ENCODE results near the gene FAM228B. TPM values are rescaled to one million over a fixed set of nuclear protein-coding genes. Genes with fewer than 3 reads are reported as not detected.
A peak's percentile ranks its signal among the peaks of the same experiment; 100 is the strongest.
"Not testable (repeated sequence)": the region's sequence is repeated elsewhere in the genome, so short reads cannot be mapped to it uniquely, and the experiment has no call there.

FAM228B gene
- 5.9 and 6.2 TPM in 2 replicates for total RNA-seq
- polyA plus RNA-seq (2012): 7.6 TPM

DNA sequence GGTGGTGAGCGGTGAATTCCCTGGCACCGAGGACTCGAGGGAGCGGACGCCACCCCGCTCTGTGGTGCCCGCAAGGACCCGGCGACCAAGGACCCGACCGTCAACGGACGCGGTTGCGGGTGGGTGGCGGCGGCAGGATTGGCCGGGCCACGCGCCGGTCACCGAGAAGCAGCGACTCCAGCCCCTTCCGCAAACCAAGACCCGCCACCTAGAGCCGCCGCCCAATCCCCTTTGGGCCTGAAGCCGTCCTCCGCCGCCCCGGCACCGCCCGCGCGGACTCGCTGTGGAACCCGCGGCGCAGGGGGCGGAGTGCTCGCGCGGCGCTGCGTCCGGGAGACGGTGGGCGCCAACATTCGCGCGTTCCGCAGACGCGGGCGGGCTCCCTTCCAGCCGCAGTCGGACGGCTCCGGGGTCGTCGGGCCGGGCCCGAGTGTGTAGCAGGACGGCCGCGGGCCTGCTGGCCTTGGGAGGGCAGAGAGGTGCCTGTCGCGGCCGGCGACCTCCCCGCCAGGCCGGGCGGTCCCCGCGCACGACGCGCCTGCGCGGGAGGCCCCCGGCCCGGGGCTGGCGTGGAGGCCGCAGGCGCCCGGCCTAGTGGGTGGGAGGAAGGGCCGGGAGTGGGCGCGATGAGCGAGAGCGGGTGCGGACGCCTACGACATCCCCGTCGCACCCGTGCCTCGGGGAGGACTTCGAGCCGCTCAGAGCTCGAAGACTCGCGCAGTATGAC is at the start of gene FAM228B, which contains the start of gene PFN4:
TSS of gene FAM228B (plus strand) at position 275 of the 727 bp plus-strand sequence. CDS start 893 bp downstream, outside the sequence.
TSS of gene PFN4 (minus strand) at position 140 of the 727 bp plus-strand sequence. CDS start 799 bp downstream, outside the sequence.
- DNase-seq (ENCODE audit: low read depth): peak; percentile 90

DNA sequence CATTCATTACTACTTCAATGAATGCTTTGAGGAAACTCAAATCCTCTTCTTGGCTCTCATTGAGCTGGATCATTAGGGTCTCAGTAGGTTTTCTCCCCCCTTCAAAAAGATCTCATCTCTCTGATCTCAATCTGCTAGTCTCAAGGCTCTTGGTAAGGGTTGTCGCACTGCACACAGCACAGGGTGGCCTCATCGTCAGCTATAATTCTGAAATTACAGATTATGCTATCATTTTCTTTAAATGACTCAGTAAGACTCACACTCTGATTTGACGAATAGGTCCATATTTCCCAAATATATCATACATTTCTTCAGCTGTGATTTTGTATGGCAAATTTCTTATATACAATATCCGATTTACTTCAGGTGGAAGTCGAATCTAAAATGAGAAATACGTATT is 49.5 kb upstream of the FAM228B start:
- DNase-seq (ENCODE audit: low read depth): no peak

DNA sequence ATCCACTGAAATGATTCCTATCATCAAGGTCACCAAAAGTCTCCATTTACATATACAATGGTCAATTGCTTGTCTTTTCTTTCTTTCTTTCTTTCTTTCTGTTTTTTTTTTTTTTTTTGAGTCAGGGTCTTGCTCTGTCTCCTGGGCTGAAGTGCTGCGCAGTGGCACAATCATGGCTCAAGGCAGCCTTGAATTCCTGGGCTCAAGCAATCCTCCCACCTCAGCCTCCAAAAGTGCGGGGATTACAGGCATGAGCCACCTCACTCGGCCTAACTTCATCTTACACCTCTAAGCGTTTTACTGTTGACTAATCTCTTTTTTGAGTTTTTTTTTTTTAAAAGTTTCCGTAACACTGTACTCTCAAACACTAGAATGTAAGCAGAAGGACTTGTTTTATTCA is 48.0 kb upstream of the FAM228B start:
- no peak for DNase-seq (ENCODE audit: low read depth)

DNA sequence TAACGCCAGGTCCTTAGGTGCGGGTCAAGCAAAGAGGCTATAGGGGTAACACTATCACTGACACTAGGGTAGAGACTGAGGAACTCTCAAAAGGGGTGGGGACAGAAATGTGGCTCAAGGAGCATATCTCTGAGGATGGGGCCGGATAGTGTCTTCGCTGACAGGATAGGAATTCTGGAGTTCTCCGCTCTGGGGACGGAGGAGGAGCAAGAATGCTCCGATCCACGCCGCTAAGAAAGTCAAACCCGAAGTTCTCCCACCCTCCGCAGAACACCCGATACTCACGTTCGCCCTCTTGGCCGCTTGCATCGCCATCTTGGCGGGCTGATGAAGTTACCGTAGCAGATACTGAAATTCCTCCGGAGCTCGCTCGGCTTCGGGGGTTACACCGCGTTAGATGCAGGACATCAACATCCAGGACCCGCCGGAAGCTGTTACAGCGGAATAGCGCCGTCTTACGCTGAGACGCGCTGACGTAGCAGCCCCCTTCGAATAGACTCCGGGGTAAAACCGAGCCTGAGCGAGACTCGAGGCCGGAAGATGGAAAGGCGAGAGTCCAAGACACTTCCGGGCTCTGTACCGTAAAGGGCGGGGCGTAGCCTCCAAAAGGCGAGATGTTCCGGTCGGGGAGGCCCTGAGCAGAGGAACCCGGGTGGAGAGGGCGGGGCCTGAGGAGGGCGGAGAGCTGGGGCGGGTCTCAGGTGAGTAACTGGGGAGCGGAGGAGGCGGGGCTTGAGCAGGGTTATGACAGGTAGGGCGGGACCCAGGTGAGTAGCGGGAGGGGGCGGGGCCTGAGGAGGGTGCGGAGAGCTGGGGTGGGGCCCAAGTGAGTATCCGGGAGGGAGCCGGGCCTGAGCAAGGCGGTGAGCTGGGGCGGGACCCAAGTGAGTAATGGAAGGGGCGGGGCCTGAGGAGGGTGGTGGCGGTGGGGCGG is 47.1 kb upstream of the FAM228B start, which contains the start of gene SF3B6:
TSS of gene SF3B6 (minus strand) at position 412 of the 934 bp plus-strand sequence. CDS start at position 315, 97 bp downstream.
- peak; percentile 99 for DNase-seq (ENCODE audit: low read depth)

DNA sequence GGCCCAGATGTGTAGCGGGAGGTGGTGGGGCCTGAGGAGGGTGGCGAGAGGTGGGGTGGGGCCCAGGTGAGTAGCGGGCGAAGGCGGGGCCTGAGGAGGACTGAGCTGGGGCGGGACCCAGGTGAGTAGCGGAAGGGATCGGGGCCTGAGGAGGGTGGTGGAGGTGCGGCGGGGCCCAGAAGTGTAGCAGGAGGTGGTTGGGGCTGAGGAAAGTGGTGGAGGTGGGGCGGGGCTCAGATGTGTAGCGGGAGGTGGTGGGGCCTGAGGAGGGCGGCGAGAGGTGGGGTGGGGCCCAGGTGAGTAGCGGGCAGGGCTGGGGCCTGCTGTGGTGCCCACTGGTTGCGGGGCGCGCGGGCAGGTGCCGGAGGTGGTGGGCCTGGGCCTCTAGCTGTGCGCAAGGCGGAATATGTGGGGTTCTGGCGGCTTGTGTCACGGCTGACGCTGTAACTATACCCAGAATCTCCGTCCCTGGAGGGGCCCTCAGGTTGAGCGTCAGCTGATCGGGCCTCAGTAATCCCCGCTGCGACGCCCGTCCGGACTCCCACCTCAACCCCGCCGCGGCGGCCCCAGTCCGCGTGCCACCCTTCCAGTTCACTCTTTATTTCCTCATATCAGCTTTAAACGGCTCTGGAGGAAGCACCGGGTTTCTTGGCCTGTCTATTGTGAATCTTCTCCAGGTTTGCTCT is 46.3 kb upstream of the FAM228B start:
- DNase-seq (ENCODE audit: low read depth): no peak

DNA sequence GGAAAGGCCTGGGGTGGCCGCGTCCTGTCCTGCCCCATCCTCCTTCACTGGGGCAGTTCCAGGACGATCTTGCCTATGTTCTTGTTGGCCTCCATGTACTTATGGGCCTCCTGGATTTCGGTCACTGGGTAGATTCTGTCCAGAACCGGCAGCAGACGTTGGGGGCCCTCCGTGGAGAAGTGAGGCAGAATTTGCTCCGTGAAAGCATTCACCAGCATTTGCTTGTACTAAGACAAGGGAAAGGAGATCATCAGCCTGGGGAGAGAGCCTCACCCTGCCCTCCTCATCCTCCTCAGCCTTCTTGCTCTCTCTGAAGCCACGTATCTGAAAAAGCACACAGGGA is 45.8 kb upstream of the FAM228B start:
- DNase-seq (ENCODE audit: low read depth): no peak

DNA sequence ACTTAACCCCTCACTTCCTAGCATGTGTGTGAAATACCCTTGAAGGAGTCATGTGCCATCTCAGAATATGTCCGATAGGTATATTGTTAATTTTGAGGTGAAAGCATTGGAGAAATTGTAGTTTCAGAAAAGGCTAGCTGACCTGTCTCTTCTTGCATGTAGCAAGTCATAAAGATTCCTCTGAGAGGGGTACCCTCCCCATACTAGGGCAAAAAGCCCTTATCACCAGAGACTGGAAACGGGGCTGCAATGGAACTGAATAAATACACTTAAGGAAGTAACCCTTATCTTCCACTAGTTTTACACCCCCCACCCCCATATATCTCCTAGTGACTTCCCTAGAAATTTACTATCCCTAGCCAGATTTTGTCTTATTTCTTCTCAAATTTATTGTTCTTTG is 45.4 kb upstream of the FAM228B start:
- DNase-seq (ENCODE audit: low read depth): no peak

DNA sequence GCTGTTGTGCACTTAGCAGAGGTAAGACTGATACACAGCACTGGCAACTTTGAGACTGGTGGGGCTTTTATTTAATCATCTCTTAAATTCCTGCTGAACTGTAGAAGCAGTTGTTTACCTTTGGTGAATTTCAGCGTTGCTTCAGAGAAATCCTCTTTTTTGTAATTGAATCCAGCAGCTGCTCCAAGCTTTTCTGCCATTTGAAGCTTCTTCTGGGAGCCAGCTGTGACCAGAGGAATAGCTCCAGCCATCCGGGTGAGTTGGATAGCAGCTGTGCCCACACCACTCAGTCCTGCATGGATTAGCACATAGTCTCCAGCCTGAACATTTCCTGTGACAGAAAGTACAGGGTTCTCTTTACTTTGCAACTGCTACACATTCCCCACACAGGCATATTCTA is 42.6 kb upstream of the FAM228B start:
- peak; percentile 89 for DNase-seq (ENCODE audit: low read depth)

DNA sequence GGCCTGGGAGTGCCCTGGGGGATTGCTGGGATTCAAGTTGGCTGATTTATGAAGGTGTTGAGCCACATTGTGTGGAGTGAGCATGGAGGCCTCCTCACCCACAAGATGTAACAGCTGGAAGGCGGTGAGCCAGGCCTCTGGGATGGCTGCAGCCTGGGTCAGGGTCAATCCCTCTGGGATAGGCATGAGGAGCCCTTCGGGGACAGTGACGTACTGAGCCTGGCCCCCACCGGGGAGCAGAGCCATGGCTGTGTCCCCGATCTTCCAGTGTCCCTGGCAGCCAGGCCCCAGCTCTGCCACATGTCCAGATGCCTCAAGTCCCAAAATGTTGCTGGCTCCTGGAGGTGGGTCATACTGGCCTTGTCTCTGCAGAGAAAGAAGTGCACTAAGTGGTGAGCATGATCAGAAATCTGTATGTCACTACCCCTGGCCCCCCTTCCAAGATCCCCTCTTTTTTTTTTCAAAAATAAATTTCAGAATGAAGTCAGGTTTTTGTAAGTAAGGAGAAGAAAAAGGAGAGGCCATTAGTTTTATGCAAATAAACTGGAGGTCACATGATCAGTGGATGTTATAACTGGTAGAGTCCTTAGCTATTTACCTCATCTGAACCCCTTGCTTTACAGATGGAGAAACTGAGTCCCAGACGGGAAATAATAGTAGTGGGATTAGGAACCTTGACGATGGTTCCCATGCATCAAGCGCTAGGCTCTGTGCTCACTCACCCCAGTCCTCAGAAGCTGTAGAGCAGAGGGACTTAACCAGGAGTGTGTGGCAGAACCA is 40.3 kb upstream of the FAM228B start:
- peak; percentile 34 for DNase-seq (ENCODE audit: low read depth)

DNA sequence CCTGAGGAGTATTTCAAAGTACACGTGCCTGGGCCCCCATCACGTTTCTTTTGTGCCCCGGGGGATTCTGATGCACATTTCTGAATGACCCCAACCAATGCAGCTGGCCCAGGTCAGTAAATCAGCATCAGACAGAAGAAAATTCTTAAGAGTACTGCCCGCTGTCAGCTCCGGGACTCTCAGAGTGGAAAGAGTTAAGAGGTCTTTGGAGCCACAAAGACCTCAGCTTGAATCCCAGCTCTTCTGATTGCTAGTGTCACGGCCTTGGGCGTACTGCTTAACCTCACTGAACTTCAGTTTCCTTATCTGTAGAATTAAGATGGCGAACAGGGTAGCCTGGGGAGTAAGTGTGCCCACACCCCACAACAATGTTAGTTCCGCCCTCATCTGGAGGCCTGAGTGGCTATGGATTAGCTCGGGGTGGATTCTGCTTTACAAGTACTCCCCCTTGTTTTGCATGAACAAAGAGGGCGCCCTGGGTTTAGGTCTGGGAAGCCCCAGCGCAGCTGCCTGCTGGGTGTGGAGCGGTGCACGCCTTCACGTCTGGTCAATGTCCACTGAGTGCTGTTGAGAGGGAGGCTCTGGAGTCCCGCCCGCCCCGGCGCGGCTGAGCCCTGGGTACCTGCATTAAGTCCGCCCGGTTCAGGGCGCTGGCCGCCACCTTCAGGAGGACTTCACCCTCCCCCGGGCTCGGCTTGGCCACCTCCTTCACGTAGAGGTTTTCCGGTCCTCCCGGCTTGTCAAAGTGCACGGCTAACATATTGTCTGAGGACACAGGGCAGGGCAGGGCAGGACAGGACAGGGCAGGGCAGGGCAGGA is 39.5 kb upstream of the FAM228B start:
- peak; percentile 94 for DNase-seq (ENCODE audit: low read depth)

DNA sequence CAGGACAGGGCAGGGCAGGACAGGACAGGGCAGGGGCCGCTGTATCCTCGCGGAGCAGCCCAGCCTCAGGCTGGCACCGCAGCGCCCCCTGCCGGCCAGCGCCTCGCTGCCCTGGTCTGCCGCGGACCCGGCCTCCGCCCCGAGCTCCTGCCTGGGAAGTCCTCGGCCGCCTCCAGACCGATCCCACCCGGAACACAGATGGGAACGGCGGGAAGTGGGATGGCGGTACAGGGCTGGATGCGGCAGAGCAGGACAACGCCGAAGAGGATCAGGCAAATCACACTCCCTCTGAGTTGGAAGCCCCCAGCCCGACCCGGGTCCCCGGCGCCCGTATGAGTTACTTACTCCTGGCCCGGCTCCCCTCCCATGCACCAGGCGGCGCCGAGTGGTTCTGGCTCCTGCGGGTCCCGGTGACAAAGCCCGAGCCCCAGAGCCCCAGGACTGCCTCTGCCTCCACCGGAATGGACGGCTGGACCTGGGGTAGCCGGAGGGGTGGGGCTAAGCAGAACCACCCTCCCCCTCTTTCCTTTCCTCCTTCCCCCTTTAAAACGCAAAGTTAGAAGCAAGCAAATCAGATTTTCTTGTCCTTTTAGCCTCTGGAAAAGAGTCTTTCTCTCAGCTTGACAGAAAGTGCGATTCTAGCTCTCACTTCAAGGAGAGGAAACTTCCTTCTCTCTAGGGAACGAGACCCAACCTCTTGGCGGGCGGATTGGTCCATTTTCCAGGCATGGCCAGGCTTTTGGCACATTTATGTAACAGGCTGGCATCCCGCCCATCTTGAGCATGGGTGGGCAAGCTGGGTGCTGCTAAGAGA is 38.7 kb upstream of the FAM228B start, which contains the start of gene TP53I3:
TSS of gene TP53I3 (minus strand) at position 449 of the 814 bp plus-strand sequence. CDS start 508 bp downstream, outside the sequence.
- DNase-seq (ENCODE audit: low read depth): peak; percentile 91

DNA sequence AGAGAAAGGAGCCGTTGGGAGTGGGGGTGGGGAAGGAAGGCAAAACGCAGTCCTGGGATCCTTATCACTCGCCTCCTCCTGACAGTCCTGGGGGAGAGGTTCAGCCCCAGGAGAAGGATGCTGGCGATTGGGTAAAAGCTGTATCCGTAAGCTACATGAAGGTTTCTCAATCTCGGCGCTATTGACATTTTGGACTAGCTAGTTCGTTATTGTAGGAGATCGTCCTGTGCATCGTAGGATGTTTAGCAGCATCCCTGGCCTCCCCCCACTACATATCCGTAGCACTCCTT is 38.1 kb upstream of the FAM228B start:
- DNase-seq (ENCODE audit: low read depth): no peak

DNA sequence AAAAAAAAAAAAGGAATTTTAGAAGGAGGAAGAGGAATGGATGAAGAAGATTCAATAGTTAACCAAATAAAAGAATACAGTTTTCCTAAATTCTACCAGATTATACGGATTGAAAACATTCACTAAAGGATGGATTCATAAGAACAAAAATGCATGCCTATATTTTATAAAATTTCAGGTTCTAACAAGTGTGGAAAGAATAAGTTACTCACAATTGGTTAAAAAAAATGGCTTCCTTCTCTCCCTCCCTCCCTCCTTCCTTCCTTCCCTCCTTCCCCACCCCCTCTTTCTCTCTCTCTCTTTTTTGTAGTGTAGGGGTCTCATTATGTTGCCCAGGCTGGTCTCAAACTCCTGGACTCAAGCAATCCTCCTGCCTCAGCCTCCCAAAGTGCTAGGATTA is 37.0 kb upstream of the FAM228B start:
- no peak for DNase-seq (ENCODE audit: low read depth)

DNA sequence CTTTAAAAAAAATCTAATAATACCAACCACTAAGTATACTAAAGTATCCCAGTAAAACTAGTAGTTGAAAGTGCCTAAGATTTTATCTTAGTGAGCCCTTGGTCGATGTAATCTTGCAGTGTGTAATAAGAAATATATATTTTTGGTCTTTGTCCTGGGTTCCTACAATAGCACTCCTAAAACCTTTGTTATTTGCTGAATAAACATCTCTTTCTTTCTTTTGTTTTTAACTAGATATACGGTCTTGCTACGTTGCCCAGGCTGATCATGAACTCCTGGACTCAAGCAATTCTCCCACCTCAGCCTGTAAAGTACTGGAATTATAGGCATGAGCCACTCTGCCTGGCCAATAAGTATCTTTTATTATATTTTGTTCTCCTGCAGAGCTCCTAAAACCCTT is 36.2 kb upstream of the FAM228B start:
- no peak for DNase-seq (ENCODE audit: low read depth)

DNA sequence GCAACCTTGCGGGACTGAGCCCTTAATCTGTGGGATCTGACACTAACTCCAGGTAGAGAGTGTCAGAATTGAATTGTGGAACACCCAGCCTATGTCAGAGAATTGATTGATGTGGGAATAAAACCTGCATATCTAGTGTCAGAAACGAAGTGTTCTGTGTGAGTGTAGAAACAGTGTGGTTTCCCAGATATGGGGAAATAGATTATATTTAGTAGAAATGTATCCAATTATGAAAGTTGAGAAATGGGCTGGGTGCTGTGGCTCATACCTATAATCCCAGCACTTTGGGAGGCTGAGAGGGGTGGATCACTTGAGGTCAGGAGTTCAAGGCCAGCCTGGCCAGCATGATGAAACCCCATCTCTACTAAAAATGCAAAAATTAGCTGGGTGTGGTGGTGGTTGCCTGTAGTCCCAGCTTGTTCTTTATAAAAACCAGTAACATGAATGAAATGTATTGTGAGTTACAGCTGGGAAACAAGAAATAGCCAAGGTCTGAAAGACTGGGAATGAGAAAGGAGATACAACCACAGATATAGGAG is 34.4 kb upstream of the FAM228B start:
- no peak for DNase-seq (ENCODE audit: low read depth)

DNA sequence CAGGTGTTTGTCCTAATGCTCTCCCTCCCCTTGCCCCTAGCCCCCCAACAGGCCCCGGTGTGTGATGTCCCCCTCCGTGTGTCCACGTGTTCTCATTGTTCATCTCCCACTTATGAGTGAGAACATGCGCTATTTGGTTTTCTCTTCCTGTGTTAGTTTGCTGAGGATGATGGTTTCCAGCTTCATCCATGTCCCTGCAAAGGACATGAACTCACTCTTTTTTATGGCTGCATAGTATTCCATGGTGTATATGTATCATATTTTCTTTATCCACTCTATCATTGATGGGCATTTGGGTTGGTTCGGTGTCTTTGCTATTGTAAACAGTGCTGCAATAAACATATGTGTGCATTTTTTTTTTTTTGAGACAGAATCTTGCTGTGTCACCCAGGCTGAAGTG is 30.0 kb upstream of the FAM228B start:
- DNase-seq (ENCODE audit: low read depth): not testable (repeated sequence)

DNA sequence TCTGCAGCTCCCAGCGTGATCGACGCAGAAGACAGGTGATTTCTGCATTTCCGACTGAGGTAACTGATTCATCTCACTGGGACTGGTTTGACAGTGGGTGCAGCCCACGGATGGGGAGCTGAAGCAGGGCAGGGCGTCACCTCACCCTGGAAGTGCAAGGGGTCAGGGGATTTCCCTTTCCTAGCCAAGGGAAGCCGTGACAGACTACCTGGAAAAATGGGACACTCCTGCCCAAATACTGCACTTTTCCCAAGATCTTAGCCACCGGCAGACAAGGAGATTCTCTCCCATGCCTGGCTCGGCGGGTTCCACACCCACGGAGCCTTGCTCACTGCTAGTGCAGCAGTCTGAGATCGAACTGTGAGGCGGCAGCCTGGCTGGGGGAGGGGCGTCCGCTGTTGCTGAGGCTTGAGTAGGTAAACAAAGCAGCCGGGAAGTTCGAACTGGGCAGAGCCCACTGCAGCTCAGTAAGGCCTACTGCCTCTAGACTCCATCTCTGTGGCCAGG is 28.0 kb upstream of the FAM228B start:
- not testable (repeated sequence) for DNase-seq (ENCODE audit: low read depth)

DNA sequence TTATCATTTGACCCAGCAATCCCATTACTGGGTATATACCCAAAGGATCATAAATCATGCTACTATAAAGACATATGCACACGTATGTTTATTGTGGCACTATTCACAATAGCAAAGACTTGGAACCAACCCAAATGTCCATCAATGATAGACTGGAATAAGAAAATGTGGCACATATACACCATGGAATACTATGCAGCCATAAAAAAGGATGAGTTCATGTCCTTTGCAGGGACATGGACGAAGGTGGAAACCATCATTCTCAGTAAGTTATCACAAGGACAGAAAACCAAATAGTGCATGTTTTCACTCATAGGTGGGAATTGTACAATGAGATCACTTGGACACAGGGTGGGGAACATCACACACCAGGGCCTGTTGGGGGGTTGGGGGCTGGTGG is 22.5 kb upstream of the FAM228B start:
- DNase-seq (ENCODE audit: low read depth): not testable (repeated sequence)
